CD4-positive, alpha-beta T cell treated with Interleukin-1 beta for 1 hour (primary cell): ENCODE data around the gene ARHGDIA.
A peak's percentile ranks its signal among the peaks of the same experiment; 100 is the strongest.

ENCODE experiments used
- DNase-seq, 2 donors: peaks; one replicate each; pipeline ENCODE4 v3.0.0-alpha.2; 2020 to 2022

The ARHGDIA gene

DNA sequence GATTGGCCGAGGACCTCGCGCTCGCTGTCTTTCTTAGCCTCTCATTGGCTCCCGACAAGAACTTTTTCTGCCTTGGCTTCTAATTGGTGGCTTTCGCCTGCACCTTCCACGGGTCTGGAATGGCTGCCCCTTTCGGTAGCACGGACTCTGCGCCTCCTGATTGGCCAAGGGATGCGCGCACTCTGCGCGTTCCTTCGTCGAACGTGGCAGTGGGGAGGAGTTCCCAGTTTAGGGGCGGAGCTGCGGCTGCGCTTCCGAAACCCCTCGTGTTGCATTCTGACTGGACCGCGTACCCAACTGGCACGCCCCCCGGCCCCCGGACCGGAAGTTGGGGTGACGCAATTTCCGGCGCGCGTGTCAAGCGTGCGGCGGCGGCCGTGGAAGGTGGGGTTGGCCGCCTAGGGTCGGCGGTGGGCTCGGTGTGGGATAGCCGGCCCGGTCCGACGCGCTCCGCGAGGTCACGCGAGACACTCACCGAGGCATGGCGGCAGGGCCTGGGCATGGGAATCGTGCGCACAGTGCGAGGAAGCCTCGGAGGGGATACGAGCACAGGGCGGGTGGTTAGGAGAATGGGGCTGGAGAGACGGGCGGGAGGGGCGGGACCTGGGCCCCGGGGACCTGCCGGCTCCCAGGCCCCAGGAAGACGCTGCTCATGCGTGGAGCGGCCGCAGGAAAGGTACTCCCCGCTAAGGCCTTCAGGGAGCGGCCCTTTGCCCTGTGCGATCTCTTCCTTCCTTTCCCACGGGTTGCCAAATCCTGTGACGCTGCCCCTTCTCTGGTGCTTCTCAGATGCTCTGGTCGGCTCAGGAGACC lies 10.2 kb downstream of the ARHGDIA start:
- peak; percentile 100 for DNase-seq

DNA sequence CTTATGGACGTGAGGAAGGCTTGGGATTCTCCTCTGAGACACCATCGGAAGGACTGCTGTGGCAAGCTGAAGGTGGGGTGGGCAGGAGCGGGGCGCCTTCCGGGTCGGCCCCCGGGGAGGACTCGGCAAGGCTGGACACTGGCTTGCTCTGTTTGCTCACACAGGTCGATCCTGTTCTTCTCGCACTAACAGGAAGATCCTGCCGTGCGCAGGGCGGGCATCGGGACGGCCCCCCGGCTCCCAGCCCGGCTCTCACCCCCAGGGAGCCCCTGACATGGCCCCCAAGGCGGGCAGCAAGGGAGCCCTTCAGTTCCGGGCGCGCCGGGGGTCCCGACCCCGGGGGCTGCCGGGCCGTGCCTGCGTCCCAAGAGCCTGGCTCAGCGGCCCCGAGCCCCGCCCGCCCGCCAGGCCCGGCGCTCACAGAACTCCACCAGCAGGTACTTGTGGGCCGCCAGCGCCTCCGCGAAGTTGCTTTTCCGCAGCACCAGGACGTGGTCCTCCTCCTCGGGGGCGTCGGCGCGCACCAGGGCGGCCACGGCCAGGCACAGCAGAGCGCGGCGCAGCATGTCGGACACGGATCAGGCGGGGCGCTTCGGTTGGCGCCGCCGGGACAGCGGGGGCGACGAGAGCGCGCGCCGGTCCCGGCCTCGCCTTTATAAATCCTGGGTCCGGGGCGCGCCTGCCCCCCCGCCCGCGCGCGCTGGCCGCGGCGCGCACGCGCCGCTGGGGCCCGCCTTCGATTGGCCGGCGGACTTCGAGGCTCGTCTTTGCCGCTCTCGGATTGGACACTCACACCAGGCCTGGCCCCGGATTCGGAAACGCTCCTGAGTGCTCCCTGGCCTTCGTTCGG lies 11.0 kb downstream of the ARHGDIA start, which contains the start of gene P4HB:
TSS of gene P4HB (minus strand) at position 630 of the 850 bp plus-strand sequence. CDS start at position 566, 64 bp downstream.
- no peak for DNase-seq

DNA sequence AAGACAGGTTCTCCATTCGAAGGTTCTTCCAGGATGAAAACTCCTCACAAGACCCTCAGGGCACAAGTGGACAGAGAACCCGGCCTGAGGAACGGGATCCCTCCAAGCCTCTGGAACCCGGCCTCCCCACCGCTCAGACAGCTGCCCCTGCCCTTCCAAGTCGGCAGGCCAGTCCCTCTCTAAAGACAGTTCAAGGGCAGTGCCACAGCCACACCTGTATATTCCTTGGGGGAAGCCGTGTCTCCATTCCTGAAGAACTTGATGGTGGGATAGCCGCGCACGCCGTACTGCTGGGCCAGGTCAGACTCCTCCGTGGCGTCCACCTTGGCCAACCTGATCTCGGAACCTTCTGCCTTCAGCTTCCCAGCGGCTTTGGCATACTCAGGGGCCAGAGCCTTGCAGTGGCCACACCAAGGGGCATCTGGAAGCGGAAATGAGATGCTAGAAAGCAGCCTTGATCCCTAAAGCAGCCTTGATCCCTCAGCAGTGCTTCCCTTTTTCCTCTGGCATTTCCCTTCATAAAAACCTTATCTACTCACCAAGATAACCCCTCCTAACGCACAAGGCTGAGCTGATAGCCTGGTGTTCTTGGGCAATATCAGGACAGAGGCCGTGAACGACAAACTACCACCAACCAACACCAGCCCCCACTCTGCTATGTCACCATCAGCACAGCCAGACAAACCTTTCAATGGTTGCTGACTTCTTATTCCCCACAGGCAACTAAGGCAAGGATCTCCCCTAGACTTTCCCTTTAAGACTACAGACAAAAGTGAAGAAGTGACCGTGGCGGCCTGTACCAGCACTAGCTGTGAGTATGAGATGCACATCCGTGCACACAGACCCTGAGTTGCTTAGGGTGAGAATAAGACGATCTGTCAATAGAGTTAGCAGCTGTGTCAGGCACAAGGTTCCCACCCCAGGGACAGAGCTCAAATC lies 11.9 kb downstream of the ARHGDIA start:
- DNase-seq = no peak

DNA sequence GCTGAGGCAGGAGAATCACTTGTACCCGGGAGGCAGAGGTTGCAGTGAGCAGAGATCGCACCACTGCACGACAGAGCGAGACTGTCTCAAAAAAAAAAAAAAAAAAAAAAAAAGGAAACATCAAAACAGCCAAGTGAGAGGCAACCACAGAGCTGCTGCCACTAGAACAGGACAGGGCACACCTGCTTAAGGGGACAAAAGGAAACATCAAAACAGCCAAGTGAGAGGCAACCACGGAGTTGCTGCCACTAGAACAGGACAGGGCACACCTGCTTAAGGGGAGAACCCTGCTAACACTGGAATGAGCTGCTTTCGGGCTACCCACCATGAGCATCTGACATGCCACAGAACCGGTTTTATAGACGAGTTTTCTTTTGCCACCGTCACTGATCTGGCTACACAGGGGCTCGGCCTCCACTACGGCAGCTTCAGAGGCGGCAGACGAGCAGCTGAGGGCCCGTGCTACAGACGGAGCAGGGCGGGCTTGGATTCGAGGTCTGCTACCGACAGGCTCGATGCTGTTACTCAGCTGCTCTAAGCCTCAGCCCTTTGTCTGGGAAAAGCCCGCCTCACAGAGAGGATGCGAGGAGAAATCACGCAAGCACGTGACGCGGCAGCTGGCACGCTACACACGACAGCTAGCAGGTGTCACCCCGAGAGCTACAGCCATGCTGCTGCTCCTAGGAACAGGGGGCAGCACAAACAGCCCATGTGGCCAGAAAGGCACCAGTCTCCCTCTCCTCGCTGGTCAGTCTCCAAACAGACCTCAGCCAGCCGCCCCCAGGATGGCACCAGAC lies 12.8 kb downstream of the ARHGDIA start:
- no peak for DNase-seq

DNA sequence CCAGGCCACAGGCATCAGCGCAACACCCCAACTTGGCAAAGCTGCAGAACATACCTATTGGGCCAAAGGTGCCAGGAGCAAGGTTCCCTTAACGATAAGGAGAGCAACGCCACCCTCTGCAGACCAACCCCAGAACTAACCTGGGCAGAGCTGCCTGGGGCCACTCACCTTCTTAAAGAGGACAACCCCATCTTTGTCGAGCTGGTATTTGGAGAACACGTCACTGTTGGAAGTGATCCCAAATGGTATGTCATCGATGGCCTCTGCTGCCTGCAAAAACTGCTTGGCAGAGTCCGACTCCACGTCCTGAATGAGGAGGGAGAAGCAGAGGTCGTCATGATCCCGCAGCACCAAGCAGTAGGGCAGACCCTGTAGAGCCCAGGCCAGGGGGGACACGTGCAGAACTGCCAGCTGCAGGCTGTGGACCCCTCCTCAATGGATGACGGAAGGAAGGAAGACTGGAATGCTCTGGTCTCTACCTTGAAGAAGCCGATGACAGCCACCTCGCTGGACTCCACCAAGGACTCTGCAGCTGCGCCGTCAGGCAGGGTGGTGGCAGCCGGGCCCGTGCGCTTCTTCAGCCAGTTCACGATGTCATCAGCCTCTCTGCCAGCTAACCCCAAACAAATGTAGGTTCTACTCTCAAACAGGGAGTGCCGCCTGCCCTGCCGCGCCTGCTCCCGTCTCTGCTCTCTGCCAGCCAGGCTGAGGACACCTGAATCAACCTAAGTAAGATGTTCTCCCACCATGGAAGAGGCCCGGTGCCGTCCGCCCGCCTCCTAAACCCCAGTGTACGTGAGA lies 16.0 kb downstream of the ARHGDIA start:
- no peak for DNase-seq

DNA sequence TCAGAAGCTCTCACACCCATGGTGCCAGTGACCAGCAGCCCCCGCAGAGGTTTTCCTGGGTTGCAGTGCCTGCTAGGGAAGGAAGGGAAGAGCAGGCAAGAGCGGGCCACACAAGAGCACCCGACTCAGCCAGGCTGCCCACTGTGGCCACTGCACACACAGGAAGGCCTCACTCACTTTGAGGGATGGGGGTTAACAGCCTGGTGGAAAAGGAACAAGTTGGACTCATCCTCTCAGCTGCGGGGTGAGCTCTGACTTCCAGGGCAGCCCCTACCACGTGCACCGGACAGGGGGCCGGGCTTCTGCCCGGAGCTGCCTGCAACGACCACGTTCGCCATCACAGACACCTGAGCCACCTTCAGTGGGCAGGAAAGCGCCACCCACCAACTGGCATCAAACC lies 18.9 kb downstream of the ARHGDIA start:
- DNase-seq = no peak

DNA sequence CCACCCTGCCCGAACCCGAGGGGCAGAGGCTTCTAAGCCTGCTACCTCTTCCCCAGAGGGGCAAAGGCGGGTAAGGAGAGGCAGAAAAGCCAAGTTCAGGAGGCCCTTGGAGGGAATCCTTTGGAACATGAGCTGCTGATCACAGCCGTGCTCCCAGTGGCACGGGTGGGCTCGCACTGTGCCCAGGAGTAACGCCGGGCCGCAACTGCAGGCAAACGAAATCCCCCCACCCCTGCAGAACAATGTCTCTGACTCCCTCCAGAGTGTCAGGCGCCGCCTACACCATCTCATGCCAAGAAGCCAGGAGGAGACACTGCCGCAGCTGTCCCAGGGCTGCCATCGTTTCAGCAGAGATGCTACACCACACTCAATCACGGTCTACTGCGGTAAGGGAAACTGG lies 19.7 kb downstream of the ARHGDIA start:
- DNase-seq = no peak

DNA sequence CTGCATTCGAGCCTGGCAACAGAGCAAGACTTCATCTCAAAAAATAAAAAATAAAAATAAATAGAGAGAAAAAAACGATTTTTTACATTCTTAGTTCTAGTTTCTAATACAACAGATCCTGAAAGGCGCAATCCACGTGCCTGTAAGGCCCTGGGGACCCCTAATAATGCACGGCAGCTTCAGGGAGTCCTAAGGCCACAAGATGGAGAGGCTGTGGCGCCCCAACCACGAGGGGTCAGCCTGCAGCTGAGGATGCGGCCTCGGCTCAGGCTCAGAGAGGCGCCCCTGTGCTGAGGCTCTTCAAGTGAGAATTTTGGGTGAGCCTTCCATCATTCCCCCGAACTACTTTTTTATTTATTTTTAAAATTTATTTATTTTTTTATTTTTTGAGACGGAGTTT lies 21.7 kb downstream of the ARHGDIA start:
- no peak for DNase-seq

DNA sequence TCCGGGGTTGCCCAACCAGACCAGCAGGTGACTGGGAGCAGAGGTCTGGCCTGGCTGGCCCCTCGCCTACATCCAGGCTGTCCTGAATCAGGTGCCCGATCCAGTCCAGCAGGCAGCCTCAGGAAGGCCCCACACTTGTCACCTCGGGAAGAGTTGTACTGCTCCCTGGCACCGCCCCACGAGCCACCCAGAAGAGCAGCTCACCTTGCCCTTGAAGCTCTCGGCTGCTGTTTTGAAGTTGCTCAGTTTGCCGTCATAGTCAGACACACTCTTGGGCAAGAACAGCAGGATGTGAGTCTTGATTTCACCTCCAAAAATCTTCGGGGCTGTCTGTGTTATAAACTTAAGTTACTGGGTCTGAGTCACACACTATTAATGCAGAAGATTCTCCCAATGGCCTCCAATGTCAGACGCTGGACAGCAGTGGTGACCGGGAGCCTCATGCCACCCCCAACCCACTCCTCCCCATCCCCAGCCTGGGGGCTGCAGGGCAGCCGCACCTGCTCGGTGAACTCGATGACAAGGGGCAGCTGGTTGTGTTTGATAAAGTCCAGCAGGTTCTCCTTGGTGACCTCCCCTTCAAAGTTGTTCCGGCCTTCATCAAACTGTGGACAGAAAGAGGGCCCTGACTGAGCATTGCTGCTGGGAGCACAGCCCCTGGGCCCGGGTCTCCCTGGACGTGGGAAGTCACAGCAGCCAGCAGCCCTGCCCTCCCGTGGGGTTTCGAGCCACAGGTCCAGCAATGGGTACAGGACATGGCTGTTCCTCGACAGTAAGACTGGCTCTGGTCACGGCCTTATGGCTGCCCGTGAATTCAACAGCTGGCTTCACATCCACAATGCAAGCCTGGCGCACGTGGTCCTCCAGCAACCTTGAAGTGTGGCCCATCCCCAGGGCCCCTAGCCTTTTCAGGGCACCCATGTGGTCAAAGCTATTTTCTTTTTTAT lies 24.1 kb downstream of the ARHGDIA start:
- no peak for DNase-seq

DNA sequence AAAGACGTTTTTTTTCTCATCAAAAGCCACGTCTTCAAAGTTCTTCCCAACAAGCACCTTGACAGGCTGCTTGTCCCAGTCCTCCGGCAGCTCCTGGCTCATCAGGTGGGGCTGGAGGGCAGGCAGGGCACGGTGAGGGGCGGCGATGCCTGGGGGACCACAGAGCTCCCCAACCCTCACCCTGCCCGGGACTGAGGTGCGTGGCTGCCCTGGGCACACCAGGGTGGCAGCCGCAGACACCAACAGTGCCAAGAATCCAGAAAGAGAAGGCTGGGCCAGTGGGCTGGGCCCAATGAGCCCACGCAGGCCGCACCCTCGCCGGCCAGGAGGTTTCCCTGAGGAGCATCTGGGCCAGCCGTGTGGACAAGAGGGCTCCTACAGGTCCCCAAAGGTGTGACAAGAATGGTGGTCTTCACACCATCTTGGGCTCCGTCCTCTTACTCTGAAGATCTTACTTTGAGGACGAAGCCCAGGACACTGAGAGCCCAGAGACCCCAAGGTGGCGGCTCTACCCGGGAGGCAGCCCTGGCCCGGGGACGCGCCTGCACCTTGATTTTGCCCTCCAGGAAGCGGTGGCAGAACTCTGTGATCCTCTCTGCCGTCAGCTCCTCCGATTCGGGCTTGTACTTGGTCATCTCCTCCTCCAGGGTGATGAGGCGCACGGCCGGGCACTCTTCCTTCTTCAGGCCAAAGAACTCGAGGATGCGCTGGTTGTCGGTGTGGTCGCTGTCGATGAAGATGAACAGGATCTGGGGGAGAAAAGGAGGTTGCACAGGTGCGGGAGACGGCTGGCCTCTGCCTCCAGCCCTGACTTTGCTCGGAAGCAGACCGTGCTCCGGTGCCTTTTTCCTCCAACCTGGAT lies 25.0 kb downstream of the ARHGDIA start:
- DNase-seq = no peak

DNA sequence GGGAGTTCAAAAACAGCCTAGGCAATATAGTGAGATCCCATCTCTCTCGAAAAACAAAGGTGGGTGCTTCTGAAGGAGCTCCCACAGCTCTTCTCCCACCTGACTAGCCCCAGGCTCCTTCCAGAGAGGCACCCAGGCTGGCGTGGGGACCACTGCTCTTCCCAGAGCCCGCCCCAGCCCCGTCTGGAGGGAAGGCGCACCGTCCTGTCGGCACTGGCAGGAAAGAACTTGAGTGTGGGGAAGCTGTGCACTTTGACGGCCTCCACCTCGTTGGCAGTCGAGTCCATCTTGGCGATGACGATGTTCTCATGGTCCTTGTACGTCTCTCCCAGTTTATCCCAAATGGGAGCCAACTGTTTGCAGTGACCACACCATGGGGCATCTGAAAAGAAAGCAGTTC lies 25.8 kb downstream of the ARHGDIA start:
- no peak for DNase-seq

DNA sequence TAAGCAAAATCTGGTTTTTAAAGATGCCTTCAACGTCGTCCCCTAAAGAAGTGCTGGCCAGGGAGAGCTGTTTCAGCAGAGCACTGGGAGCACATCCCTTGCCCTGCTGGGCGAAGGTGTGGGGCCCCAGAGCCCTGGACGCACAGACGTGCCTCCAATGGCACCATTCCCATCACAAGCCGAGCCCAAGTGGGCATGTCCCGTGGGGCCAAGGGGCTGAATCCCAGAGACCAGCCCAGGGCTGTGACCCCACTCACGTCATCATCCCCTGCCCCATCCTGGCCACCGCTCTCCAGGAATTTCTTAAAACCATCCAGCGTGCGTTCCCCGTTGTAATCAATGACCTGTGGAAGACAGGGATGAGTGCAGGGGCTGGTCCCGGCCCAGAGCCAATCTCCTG lies 26.2 kb downstream of the ARHGDIA start:
- no peak for DNase-seq

DNA sequence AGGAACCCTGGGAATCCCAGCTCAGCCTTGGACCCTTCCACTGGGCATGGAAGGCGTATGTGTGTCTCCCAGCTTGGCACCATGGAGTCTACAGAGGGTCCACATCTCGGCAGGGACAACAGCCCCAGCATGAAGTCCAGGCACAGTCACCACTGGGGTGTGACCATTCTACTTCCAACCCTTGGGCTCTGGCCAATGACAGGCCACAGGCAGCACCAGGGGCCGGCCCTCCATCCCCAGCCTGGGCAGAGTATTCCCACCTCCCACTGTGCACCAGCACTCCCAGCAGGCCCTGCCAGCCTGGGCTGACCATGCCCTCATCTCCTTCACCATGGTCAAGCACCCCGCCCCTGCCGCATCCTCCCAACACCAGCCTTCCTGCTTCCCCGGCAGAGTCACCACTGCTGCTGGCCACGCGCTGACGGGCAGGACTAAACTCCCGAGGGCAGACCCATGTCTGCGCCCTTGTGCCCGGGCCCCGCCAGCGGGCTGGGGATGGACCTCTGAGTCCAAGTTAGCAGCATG lies 26.7 kb downstream of the ARHGDIA start:
- DNase-seq = no peak

DNA sequence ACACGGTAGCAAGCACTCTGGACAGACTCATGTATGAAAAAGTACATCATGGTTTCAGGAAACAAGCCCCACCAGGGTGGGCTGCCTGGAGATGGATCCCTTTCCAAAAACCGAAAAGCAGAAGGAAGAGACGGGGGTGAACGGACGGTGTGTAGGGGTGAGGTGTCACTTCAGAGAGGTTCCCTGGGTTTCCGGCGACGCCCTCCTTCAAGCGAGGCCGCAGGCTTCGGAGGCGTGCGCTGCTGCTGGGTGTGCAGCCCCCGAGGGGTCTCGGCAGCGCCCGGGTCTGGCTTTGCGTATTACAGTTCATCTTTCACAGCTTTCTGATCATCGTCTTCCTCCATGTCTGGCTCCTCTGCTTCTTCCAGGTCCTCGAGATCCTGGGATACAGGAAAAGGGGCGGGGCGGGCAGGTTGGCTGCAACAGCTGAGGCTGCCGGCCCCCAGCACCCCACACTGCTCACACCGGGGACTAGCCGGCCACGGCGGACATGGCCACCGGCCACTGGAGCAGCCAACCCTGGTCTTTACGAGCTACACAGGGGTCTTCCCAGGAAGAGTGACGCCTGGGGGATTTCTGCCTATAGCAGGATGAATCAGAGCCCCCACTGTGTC lies 27.3 kb downstream of the ARHGDIA start:
- no peak for DNase-seq

DNA sequence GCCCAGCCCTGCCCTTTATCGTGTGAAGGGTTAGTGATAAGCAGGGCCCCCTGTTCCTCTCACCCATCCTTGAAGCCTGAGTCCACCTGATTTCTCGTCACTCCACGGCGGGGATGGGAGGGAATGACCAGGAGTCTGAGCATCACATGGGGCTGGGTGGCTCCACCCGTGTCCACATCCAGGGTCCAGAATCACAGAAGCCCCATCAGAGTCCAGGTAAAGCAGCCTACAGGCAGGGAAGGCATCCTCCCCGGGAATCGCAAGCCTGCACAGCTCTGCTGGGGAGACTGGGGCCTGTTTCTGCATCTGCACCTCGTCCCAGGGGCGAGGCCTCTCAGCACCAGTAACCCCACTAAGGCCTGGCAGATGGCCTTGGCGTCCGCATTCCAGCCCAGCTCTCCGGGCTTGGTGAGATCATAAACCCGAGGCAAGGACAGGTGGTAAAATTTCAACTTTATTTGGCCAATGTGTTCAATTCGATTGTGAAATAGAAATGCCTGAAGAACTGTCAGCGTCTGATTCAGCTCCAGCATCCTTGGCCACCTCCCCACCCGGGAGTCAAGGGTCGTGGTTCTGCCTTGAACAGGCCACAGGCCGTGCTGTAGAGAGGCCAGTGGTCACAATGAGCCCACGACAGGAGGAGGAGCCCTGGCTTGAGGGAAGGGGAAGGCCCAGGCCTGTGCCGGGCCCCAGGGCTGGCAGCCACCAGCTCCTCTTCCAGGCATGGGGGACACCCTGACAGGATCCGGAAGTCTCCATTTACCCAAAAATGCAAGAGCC lies 28.2 kb downstream of the ARHGDIA start:
- no peak for DNase-seq

DNA sequence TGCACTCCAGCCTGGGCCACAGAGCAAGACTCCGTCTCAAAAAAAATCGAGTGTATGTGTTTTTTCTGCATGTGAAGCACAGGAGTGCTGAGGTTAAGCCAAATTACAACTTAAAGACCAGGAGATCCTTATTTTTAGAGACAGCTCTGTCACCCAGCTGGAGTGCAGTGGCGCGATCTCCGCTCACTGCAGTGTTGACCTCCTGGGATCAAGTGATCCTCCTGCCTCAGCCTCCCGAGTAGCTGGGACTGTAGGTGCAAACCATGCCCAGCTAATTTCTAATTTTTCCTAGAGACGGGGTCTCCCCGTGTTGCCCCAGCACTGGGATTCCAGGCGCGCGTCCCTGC lies 28.8 kb downstream of the ARHGDIA start:
- DNase-seq = no peak

DNA sequence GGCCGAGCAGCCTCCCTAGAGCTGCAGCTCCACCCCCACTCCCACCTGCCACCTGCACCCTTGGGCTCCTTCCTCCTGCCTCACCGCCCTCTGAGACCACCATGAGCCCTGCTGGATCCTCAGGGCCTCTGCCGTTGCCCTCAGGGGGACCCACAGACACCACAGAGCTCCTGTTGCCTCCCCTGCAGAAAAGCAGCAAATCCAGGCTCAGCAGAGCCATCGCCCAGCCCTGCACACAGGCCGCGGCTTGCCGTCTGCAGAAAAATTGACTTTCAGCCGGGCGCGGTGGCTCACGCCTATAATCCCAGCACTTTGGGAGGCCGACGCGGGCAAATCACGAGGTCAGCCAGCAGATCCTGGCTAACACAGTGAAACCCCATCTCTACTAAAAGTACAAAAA lies 29.3 kb downstream of the ARHGDIA start:
- no peak for DNase-seq
